ENCODE measurements around the gene ATP5ME. TPM values are rescaled to one million over a fixed set of nuclear protein-coding genes. Genes with fewer than 3 reads are reported as not detected.

Gene ATP5ME
- total and polyA plus RNA-seq, 2 of the 13 experiments (the other 11 are each of a cell fraction or from before 2014, with no cell fraction given), result 305 to 753 TPM

- TF ChIP-seq UBTF (CRISPR knock-in tag; IDR thresholded peaks at IDR 0.05) (peak; percentile 82), CBFB (CRISPR knock-in tag; IDR thresholded peaks at IDR 0.05) (no peak), ZNF781 (CRISPR knock-in tag; IDR thresholded peaks at IDR 0.05; ENCODE audit: borderline replicate concordance, not compliant biosample characterization) (no peak), ZNF180 (CRISPR knock-in tag; IDR thresholded peaks at IDR 0.05; ENCODE audit: borderline replicate concordance, low read depth) (no peak), ZNF704 (CRISPR knock-in tag; IDR thresholded peaks at IDR 0.05; ENCODE audit: borderline replicate concordance) (no peak), ZSCAN25 (CRISPR knock-in tag; IDR thresholded peaks at IDR 0.05) (peak; percentile 89), NR3C1 (CRISPR knock-in tag; IDR thresholded peaks at IDR 0.05) (no peak), KDM5B (CRISPR knock-in tag; IDR thresholded peaks at IDR 0.05; ENCODE audit: borderline replicate concordance) (no peak), ZNF746 (CRISPR knock-in tag; IDR thresholded peaks at IDR 0.05) (peak; percentile 25; the same call in 1 of the 2 replicates), ZNF501 (CRISPR knock-in tag; IDR thresholded peaks at IDR 0.05) (peak; percentile 80), NFIB (CRISPR knock-in tag; IDR thresholded peaks at IDR 0.05; ENCODE audit: borderline replicate concordance) (no peak), ZNF24 (IDR thresholded peaks at IDR 0.05) (no peak), EHMT2 (IDR thresholded peaks at IDR 0.05; ENCODE audit: borderline replicate concordance, low read depth, low read length) (no peak), ZNF775 (CRISPR knock-in tag; IDR thresholded peaks at IDR 0.05; ENCODE audit: borderline replicate concordance) (no peak), SATB2 (CRISPR knock-in tag; IDR thresholded peaks at IDR 0.05) (no peak), JUNB (CRISPR knock-in tag; IDR thresholded peaks at IDR 0.05; ENCODE audit: borderline replicate concordance) (no peak), ZNF609 (CRISPR knock-in tag; IDR thresholded peaks at IDR 0.05; ENCODE audit: borderline replicate concordance) (no peak; the same call in 1 of the 2 replicates), ATF6 (CRISPR knock-in tag; conservative IDR thresholded peaks at IDR 0.05) (no peak)
Observed at GRCh38 chr4:687048-687970, 13.2 kb upstream of the ATP5ME start (continued).

All from HepG2 (cell line).